Neural progenitor cell (in vitro differentiated cells): ENCODE measurements around the gene IDH1.

Experiments
- EZH2 ChIP-seq: fragments of 200-600 bp; sonication (generic); IDR thresholded peaks from 2 replicates; pipeline ENCODE4 v1.6.1; 2017; ENCODE audit warnings: antibody characterized with exemption, mild to moderate bottlenecking, moderate library complexity
- TF ChIP-seq, protein P1 (sequence below): fragments of 200-600 bp; sonication (generic); IDR thresholded peaks from 2 replicates; pipeline ENCODE4 v1.5.1; 2017; ENCODE audit warnings: antibody characterized with exemption, mild to moderate bottlenecking

DNA sequence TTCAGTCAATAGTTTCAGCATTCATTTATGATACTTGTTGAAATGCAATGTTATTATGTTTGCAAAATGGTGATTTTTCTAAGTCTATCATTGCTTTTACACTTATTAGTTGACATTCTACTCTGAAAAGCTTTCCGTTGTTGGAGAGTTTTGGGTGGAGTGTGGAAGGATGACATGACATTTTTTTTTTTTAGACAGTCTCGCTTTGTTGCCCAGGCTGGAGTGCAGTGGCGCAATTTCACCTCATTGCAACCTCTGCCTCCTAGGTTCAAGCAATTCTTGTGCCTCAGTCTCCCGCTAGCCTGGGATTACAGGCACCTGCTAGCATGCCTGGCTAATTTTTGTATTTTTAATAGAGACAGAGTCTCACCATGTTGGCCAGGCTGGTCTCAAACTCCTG lies 41.0 kb upstream of the IDH1 start:
- TF ChIP-seq EZH2: no peak
- TF ChIP-seq, protein P1, sequence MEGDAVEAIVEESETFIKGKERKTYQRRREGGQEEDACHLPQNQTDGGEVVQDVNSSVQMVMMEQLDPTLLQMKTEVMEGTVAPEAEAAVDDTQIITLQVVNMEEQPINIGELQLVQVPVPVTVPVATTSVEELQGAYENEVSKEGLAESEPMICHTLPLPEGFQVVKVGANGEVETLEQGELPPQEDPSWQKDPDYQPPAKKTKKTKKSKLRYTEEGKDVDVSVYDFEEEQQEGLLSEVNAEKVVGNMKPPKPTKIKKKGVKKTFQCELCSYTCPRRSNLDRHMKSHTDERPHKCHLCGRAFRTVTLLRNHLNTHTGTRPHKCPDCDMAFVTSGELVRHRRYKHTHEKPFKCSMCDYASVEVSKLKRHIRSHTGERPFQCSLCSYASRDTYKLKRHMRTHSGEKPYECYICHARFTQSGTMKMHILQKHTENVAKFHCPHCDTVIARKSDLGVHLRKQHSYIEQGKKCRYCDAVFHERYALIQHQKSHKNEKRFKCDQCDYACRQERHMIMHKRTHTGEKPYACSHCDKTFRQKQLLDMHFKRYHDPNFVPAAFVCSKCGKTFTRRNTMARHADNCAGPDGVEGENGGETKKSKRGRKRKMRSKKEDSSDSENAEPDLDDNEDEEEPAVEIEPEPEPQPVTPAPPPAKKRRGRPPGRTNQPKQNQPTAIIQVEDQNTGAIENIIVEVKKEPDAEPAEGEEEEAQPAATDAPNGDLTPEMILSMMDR: no peak
